Activated CD8-positive, alpha-beta memory T cell treated with anti-CD3 and anti-CD28 coated beads, Interleukin-2, amount 50 U/mL, for 1 hour (primary cell): ENCODE data around the gene STXBP1.
A peak's percentile ranks its signal among the peaks of the same experiment; 100 is the strongest.

Experiments
- DNase-seq: peaks from one replicate; pipeline ENCODE4 v3.0.0-alpha.2; 2020; ENCODE audit errors: extremely low read depth

Gene STXBP1

DNA sequence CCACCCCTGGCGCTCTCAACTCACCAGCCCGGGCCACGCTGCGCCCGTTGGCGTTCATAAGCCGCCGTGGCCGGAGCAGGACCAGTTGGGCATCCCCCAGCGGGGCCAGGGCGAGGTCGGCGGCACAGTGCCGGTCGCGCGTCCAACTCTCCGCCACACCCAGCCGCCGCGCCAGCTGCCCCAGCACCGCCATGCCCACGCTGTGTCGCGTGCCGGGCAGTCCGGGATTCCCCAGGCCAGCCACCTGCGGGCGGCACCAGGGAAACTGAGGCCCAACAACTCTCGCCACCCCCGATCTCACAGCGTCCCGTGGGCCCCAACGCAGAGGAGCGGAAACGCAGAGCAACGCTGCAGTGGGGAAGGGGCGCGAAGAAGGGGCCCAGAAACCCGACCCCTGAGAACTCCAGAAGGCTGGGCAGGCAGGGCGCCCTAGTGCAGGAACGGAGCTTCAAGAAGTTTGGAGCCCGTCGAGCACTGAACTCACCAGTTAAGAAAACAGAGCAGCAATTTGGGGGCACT is 102.9 kb downstream of the STXBP1 start:
- no peak for DNase-seq

DNA sequence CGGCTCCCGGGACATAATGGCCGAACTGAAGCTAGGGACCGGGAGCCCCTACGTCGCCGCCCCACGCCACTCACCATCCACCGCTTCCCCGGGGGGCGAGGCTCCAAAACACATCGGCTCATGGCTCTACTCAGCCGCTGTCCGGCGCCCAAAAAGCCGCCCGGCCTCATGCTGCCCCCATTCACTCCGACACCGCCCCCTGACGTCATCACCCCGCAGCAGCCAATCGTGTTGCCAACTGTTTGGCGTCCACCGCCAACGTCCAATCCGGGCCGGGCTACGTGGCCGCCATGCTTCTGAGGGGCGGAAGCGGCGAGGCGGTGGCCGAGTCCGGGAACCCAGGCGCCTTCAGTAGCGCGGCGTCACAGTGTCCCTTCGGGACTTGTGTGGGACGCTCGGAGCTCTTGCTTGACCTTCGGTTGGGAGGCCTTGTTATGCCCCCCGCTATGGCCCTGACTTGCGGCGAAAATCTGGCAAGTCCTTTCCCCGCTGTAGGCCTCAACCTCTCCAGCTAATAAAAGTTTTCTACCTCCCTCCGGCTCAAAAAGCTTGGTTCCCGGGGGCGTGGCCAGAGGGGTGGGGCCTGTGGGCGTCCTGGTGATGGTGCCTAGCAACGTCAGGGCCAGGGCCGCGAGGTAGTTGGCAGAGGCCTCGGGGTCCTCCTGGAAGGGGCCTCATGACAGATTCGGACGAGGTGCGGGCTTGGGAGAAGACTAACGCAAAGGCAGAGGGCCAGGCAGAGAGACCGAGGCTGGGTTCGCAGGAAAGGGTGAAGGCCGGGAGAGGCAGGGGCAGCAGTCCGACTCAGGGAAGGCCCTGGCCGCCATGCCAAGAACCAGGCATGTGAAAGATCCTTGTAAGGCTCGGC is 103.6 kb downstream of the STXBP1 start, which contains the start of the genes PTRH1 and TTC16:
Gene PTRH1, minus strand, starts transcription at position 194 of the 868 bp plus-strand sequence. Its CDS starts 24 bp downstream, at position 170.
Gene TTC16, plus strand, starts transcription at position 610 of the 868 bp plus-strand sequence. Its CDS starts 67 bp downstream, at position 677.
- peak; percentile 90 for DNase-seq

DNA sequence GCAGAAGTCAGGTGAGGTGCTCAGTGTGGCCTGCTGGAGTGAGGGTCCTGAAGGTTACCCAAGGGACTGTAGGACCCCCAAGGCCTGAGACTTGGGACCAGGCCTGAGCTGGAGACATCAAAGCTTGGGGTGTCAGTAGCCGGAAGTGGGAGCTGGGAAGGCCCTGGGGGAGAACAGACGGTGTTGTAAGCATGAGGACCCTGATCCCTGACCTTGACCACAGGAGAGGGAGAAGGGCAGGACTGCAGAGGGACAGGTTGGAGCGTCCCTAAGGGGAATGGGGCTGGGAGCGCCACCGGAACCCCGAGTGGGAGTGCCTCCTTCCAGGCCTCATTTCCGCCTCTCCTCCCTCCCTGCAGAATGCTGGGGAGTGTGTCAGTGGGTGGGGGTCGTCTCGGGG is 104.3 kb downstream of the STXBP1 start:
- no peak for DNase-seq

DNA sequence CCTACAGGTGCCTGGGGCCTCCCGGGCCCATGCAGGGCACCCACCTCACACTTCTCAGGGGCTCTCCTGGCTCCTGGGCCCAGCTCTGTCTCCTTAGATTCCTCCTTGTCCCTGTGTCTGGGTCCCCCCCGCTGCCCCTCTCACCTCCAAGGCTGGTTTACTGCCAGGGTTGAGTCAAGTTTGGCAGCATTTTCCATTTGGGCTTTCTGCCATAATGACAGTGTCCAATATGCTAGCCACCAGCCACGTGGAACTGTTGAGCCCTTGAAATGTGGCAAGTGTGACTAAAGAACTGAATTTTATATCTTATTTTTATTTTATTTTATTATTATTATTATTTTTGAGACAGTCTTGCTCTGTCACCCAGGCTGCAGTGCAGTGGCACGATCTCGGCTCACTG is 105.7 kb downstream of the STXBP1 start:
- DNase-seq: no peak

DNA sequence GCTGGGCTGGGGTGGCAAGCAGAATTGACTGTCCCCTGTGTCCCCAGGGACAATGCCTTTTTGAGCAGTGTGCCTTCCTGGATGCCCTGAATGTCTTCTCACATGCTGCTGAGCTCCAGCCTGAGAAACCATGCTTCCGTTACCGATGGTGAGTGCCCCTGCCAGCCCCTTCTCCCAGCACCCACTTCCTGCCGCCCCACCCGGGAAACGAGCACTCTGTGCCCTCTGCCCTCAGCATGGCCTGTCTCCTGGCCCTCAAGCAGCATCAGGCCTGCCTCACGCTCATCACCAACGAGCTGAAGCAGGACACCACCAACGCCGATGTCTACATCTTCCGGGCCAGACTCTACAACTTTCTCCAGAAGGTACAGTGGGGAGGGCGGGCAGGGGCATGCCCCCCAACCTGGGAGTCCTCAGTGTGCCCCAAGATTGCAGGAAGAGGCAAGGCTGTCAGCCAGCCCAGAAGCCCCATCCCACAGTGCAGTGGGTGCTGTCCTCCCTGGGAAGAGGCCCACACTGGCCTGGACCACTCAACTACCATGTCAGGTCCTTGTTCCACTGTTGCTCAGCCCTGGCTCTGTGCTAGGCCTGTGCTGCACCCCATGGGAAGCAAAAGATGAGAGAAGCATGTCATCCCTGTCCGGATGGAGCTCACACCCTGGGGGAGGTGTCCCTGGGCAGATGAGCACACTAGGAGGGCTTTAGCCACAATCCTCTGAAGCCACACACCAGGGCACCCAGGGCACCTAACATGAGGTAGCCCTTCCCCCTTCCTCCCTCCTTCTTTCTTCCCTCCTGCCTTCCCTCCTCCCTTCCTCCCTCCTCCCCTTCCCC is 108.2 kb downstream of the STXBP1 start:
- no peak for DNase-seq

DNA sequence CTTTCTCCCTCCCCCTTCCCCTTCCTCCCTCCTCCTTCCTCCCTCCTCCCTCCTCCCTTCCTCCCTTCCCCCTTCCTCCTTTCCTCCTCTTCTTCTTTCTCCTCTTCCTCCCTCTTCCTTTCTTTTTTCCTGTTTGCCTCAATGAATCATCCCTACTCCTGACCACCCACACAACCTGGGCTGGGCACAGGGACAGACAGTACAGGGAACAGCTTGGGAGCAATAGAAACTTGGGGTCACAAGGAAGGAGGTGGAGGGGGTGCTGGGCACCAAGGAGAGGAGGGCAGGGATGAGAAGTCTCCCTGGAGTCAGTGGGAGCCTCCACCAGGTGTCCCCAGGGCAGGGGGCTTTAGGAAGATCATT is 108.8 kb downstream of the STXBP1 start:
- no peak for DNase-seq

DNA sequence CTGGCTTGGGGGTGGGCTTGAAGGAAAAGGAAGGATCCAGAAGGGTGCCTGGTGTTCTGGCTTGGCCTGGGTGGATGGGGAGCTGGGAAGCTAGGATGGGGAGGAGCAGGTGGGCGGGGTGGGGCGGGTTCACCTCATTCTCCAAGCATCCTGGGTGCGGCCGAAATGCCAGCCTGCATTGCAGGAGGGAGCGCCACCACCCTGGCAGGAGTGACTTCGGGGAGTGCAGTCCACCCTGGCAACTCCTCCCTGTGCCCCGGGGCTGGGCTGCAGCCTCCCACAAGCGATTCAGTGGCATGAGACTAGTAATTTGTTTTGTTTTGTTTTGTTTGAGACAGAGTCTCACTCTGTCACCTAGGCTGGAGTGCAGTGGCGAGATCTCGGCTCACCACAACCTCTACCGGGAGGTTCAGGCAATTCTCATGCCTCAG is 109.3 kb downstream of the STXBP1 start:
- no peak for DNase-seq

DNA sequence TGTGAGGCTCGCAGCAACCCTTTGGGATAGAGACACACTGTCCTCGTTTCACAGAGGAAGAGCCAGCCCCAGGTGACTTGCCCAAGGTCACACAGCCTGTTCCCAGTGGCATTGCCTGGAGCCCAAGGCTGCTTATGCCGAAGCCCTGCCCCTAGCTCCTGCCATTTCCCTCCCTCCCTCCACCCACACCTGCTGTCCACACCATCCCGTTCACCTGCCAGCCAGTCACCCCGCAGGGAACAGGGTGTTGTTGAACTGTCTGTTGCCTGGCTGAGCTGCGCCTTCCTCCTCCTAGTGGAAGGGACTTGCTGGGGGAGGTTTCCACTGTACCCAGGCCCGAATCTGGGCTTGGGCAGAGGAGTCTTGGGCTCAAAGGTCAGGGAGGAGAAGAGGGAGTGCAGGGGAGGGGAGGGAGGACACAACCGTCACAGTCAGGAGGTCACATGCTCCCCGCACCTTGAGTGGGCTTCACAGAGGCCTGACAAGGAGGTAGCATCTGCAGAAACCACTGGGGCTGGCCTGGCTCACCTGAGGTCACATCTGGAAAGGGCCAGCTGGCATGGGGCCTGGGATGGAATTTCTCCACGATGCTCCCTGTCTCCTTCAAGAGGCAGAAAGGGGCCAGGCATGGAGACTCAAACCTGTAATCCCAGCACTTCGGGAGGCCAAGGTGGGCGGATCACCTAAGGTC is 110.1 kb downstream of the STXBP1 start:
- DNase-seq: no peak

DNA sequence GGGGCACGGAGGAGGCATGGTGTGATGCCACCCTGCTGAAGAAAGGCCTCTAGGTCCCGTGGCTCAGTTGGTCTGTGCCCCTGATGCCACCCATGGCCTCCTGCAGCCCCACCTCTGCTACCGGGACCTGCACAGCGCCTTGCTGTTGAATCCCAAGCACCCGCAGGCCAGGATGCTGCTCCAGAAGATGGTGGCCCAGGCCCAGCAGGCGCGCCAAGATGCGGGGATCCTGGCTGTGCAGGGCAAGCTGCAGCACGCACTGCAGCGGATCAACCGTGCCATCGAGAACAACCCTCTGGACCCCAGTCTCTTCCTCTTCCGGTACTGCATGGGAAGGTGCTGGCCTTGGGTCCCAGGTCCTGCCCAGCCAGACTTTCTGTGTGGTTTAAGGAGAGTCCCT is 110.9 kb downstream of the STXBP1 start:
- DNase-seq: no peak

DNA sequence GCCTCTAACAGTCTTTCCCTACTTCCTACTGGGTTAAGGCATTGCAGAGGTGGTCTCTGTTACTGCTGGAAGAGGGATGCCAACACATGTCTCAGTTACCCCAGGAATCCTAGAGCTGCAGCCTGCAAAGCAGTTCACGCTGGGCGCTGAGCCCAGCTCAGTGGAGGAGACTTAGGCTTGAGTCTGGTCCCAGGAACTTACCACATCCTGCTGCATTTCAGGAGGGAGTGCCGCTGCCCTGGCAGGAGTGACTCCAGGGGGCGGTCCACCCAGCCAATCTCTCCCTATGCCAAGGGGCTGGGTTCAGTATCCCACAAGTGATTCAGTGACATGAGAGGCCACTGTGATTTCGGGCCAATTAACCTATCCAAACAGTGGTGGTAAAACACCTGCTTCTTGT is 111.4 kb downstream of the STXBP1 start:
- DNase-seq: no peak

DNA sequence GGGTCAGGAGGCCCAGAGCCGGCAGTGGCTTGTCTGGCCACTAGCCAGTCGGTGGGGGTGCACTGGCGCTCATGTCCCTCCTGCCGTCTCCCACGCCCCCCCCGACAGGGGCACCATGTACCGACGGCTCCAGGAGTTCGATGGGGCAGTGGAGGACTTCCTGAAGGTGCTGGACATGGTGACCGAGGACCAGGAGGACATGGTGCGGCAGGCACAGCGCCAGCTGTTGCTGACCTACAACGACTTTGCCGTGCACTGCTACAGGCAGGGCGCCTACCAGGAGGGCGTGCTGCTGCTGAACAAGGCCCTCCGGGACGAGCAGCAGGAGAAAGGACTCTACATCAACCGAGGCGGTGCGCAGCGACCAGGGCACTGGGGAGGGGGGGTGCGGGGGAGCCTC is 111.9 kb downstream of the STXBP1 start:
- DNase-seq: no peak

DNA sequence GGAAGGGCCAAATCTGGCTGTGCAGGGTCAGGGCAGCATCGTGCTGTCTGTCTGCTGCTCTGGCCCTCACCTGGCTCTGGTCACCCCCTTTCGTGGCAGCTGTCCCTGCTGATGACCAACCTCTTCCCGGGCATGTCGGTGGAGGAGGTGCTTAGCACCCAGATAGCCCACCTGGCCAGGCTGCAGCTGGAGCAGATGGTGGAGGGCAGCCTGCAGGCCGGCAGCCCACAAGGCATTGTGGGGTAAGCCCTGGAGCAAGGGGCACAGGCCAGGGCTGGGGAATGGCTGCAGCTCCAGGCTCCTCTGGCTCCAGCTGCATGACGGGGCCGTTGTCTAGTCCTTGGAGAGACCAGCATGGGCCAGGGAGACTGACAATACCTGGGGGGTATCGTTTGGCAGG is 114.8 kb downstream of the STXBP1 start:
- DNase-seq: no peak

DNA sequence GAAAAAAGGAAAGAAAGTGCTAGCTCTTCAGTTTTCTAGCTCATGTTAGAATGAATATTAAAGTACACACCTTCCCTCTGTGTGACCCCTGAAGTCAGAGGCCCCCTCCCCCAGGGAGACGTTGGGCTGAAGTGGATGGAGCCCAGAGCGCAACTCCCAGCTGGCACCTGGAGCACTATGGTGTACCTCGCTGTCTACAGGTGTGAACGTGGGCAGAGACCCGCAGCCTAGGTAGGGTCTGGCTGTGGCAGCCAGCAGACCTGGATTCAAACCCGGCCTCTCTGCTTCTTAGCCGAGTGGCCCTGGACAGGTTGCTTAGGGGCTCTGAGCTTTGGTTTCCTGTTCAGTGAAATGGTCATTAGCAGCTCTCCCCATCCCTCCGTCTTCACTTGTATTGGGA is 116.7 kb downstream of the STXBP1 start:
- no peak for DNase-seq

DNA sequence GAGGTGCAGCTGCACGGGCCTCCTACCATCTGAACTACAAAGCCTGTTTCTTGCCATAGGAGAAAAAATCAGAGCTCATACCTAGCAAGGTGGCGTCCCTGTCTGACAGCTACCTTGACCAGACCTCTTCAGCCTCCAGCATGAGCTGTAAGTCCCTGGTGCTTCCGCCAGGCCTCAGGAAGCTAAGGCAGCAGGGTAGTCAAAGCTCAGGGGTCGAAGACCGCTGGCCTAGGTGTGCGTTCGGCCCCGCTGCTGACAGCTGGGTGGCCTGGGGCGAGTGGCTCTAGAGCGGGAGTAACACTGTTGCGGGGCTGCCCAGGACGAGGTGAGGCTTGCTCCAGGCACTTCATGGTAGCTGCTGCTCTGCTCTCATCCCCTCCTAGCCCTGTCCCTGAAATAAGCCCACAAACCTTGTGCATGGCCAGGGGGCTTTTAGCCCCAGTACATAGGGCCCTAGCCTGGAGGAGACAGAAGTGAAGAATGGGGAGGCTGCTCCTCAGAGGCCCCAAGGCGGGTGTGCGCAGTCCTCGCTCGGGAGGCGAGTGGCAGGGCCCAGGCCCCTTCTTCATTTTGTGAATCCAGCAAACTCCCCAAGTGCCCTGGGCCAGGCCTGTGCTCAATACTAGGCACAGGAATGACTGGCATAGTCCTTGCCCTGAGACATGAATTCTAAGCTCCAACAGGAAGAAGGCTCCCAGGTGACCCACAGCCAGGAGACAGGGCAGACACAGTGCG is 117.6 kb downstream of the STXBP1 start:
- no peak for DNase-seq

DNA sequence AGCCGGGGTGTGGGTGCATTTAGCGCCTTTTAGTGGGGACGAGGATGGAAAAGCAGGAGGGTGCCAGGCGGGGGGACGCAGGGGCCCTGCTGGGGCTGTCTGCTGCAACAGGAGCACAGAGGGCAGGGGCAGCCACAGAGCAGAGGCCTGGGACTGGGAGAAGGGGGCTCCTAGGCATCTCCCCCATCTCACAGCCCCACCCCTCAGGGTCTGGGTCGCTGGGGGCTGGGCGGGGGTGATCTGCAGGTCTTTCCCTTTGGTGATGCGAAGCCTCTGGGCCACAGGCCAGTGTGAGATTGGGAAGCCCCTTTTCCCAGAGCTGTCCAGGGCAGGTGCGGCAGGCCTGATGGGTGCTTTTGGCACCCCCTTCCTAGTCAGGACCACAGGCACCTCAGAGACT is 118.2 kb downstream of the STXBP1 start:
- no peak for DNase-seq

DNA sequence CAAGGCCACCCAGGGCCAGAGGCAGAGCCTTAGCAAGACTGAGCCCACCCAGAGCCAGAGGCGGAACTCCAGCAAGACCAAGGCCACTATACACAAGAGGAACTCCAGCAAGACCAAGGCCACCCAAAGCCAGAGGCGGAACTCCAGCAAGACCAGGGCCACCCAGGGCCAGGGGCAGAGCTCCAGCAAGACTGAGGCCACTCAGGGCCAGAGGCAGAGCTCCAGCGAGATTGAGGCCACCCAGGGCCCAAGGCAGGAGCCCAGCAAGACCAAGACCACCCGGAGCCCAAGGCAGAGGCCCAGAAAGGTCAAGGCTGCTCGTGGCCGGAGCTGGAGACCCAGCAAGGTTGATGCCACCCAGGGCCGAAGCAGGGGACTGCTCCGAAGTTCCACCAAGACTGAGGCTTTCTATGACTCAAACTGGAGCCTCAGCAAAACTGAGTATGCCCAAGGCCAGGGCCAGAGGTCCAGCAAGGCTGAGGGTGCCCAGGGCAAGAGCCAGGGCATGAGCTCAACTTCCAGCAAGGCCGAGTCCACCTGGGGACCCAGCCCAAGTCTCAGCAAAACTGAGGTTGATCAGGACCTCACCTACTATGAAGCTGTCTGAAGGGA is 118.8 kb downstream of the STXBP1 start:
- no peak for DNase-seq

DNA sequence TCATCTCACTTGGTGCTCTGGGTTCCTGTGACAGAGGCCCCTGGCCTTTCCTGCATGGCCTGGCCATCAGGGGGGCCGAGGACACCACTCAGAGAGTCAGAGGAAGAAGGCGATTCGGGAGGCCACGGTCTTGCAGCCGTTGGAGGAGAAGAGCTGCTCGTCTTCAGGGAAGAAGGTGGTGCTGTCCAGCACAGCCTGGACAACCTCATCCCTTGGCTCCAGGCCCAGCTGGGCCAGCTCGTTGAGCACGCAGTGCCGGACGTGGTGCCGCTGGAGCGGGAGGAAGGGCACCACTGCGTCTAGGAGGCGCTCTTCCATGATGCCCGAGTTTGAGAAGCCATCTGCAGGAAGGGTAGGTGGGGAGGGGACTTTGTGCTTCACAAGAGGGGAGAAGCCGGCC is 119.9 kb downstream of the STXBP1 start:
- DNase-seq: no peak

DNA sequence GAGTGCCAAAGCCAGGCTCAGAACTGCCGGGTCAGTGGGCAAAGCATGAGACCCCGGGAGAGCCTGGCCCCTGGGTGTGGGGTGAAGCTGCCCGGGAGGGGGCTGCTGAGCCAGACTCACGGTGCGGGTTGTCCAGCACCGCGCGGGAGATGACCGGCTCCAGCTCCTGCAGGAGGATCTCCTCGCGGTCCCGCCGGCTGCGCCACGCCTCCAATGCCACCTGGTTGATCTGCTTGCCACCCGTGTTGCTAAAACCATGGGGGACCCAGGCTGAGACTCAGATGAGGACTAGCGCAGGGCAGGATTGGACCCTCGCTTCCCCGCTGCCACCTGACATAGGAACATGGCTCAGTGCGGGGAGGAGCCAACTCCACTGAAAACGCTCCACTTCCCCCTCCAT is 120.4 kb downstream of the STXBP1 start:
- no peak for DNase-seq

DNA sequence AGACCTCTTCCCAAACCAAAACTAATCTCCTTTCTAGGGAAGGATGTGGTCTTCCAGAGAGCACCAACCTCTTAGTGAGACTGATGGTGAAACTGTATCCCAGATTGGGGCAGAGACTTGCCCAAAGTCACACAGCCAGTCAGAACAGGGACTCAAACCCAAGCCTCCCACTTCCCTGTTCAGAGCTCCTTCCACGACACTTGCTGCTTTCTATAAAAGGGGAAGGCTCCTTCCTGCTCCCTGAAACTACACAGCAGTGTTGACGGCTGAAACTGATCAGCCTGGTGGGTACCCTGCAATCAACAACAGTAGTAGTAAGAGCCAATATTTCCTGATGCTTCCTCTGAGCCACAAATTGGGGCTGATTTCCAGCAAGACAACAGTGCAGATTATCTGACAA is 121.5 kb downstream of the STXBP1 start:
- no peak for DNase-seq

DNA sequence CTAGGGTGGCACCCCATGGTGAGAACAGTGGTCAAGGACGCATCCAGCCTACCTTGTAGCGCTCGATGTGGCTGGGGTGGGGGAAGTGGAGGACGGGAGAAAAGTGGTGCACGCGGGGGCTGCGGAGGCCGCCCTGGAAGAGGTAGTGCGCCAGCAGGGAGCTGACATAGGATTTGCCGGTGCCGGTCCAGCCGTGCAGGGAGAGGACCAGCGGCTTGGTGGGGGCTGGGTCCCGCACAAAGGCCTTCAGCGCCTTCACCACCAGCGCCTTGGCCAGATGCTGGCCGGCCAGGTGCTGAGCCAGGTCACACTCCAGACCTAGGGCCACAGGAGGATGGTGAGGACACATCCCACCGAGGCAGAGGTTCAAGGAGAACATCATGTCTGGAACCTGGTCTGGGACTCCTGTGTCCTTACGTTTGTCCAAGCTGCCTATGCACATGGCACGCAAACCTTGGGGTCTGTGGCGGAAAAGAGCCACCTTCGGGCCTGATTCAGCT is 122.2 kb downstream of the STXBP1 start:
- DNase-seq: no peak
